ENCODE data around the gene ARHGDIG.

- TF ChIP-seq, protein P1, sequence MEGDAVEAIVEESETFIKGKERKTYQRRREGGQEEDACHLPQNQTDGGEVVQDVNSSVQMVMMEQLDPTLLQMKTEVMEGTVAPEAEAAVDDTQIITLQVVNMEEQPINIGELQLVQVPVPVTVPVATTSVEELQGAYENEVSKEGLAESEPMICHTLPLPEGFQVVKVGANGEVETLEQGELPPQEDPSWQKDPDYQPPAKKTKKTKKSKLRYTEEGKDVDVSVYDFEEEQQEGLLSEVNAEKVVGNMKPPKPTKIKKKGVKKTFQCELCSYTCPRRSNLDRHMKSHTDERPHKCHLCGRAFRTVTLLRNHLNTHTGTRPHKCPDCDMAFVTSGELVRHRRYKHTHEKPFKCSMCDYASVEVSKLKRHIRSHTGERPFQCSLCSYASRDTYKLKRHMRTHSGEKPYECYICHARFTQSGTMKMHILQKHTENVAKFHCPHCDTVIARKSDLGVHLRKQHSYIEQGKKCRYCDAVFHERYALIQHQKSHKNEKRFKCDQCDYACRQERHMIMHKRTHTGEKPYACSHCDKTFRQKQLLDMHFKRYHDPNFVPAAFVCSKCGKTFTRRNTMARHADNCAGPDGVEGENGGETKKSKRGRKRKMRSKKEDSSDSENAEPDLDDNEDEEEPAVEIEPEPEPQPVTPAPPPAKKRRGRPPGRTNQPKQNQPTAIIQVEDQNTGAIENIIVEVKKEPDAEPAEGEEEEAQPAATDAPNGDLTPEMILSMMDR (IDR thresholded peaks at IDR 0.05) = no peak
- TF ChIP-seq POLR2A (IDR thresholded peaks at IDR 0.05) = no peak
Observed at GRCh38 chr16:324451-325334, 44.3 kb downstream of the ARHGDIG start.
